WTC11 (cell line): ENCODE results near the gene CAGE1. TPM values are rescaled to one million over a fixed set of nuclear protein-coding genes. Genes with fewer than 3 reads are reported as not detected.

Experiments
- ATAC-seq: fragments of 200-7000 bp; cut with Tn5 transposase; 2 replicates; pipeline ENCODE4 v1.10.0; 2021; ENCODE audit warnings: mild to moderate bottlenecking, moderate library complexity
- CTCF ChIA-PET: fragments of 300-600 bp; sonication (Branson Sonifier 250); formaldehyde crosslinking; loops from one replicate; lab custom pipeline; 2021; ENCODE audit warnings: antibody characterized with exemption; lab: Charles Lee
- POLR2A ChIA-PET: fragments of 350-600 bp; sonication (Branson Sonifier 250); formaldehyde crosslinking; loops from one replicate; lab custom pipeline; 2021; ENCODE audit warnings: antibody characterized with exemption; lab: Charles Lee
- DNase-seq: peaks from one replicate; pipeline ENCODE4 v3.0.0; 2021; ENCODE audit warnings: low spot score
- H3K27ac Mint-ChIP-seq: 2 replicates; pipeline ENCODE4 v1.8.0; 2021; ENCODE audit warnings: mixed read lengths
- H3K27me3 Mint-ChIP-seq: 2 replicates; pipeline ENCODE4 v1.8.0; 2021; ENCODE audit warnings: low read depth, mild to moderate bottlenecking, moderate library complexity, mixed read lengths
- H3K36me3 Mint-ChIP-seq: 2 replicates; pipeline ENCODE4 v1.8.0; 2021; ENCODE audit warnings: mixed read lengths
- H3K4me1 Mint-ChIP-seq: 2 replicates; pipeline ENCODE4 v1.8.0; 2022; ENCODE audit warnings: mixed read lengths
- H3K4me3 Mint-ChIP-seq: 2 replicates; pipeline ENCODE4 v1.8.0; 2021; ENCODE audit warnings: mild to moderate bottlenecking, moderate library complexity, mixed read lengths
- H3K9me3 Mint-ChIP-seq: 2 replicates; pipeline ENCODE4 v1.8.0; 2021; ENCODE audit warnings: mixed read lengths
- ATF2 ChIP-seq: sonication (generic); formaldehyde crosslinking; IDR thresholded peaks from 2 replicates; pipeline ENCODE4 v1.8.1; 2022; ENCODE audit warnings: low read depth, missing genetic modification reagents, borderline replicate concordance
- ATF6 ChIP-seq: sonication (generic); formaldehyde crosslinking; IDR thresholded peaks from 2 replicates; pipeline ENCODE4 v1.8.1; 2023; ENCODE audit warnings: mild to moderate bottlenecking, missing genetic modification reagents
- CREB1 ChIP-seq: sonication (generic); formaldehyde crosslinking; IDR thresholded peaks from 2 replicates; pipeline ENCODE4 v1.8.0; 2023; ENCODE audit warnings: mild to moderate bottlenecking, missing genetic modification reagents
- CTCF ChIP-seq: fragments of 200-600 bp; IDR thresholded peaks from 2 replicates; pipeline ENCODE4 v1.8.0; 2022; ENCODE audit warnings: antibody characterized with exemption
- E2F1 ChIP-seq: sonication (generic); formaldehyde crosslinking; IDR thresholded peaks from 2 replicates; pipeline ENCODE4 v1.8.0; 2022; ENCODE audit warnings: mild to moderate bottlenecking, missing genetic modification reagents
- ELF4 ChIP-seq: sonication (generic); formaldehyde crosslinking; IDR thresholded peaks from 2 replicates; pipeline ENCODE4 v1.8.1; 2022; ENCODE audit warnings: low read depth, mild to moderate bottlenecking, moderate library complexity, missing genetic modification reagents
- ESRRA ChIP-seq: sonication (generic); formaldehyde crosslinking; IDR thresholded peaks from 2 replicates; pipeline ENCODE4 v1.8.1; 2022; ENCODE audit warnings: mild to moderate bottlenecking, missing genetic modification reagents, borderline replicate concordance
- ETV6 ChIP-seq: sonication (generic); formaldehyde crosslinking; IDR thresholded peaks from 2 replicates; pipeline ENCODE4 v1.8.1; 2022; ENCODE audit warnings: mild to moderate bottlenecking, missing genetic modification reagents
- IRF1 ChIP-seq: sonication (generic); formaldehyde crosslinking; IDR thresholded peaks from 2 replicates; pipeline ENCODE4 v1.8.0; 2023; ENCODE audit warnings: missing genetic modification reagents
- NFE2L1 ChIP-seq: sonication (generic); formaldehyde crosslinking; IDR thresholded peaks from 2 replicates; pipeline ENCODE4 v1.8.1; 2023; ENCODE audit warnings: missing genetic modification reagents
- RORB ChIP-seq: fragments of 250-450 bp; sonication (Bioruptor Pico); IDR thresholded peaks from 2 replicates; pipeline ENCODE4 v1.9.0; 2021; ENCODE audit warnings: mild to moderate bottlenecking
- SOX15 ChIP-seq: fragments of 250-450 bp; sonication (Bioruptor Pico); IDR thresholded peaks from 2 replicates; pipeline ENCODE4 v1.9.0; 2021; ENCODE audit warnings: mild to moderate bottlenecking
- STAT6 ChIP-seq: sonication (generic); formaldehyde crosslinking; conservative IDR thresholded peaks from 2 replicates; pipeline ENCODE4 v1.8.1; 2023; ENCODE audit warnings: mild to moderate bottlenecking, low read depth, missing genetic modification reagents, moderate library complexity
- TEAD4 ChIP-seq: sonication (generic); formaldehyde crosslinking; IDR thresholded peaks from 2 replicates; pipeline ENCODE4 v1.8.0; 2022; ENCODE audit warnings: mild to moderate bottlenecking, missing genetic modification reagents
- TP53 ChIP-seq: sonication (generic); formaldehyde crosslinking; IDR thresholded peaks from 2 replicates; pipeline ENCODE4 v1.8.1; 2023; ENCODE audit warnings: mild to moderate bottlenecking, missing genetic modification reagents
- ZBTB43 ChIP-seq: sonication (generic); formaldehyde crosslinking; IDR thresholded peaks from 2 replicates; pipeline ENCODE4 v1.8.1; 2023; ENCODE audit warnings: mild to moderate bottlenecking, missing genetic modification reagents
- ZNF263 ChIP-seq: sonication (generic); formaldehyde crosslinking; IDR thresholded peaks from 2 replicates; pipeline ENCODE4 v1.8.1; 2022; ENCODE audit warnings: low read depth, mild to moderate bottlenecking, moderate library complexity, missing genetic modification reagents
- ZNF396 ChIP-seq: fragments of 250-450 bp; sonication (Bioruptor Pico); IDR thresholded peaks from 2 replicates; pipeline ENCODE4 v1.8.0; 2021; ENCODE audit warnings: mild to moderate bottlenecking, moderate library complexity, borderline replicate concordance
- ZNF423 ChIP-seq: fragments of 250-450 bp; sonication (Bioruptor Pico); IDR thresholded peaks from 2 replicates; pipeline ENCODE4 v2.1.2; 2022; ENCODE audit warnings: mild to moderate bottlenecking, moderate library complexity
- ZNF425 ChIP-seq: fragments of 250-450 bp; sonication (Bioruptor Pico); conservative IDR thresholded peaks from 2 replicates; pipeline ENCODE4 v1.9.0; 2021; ENCODE audit warnings: mild to moderate bottlenecking
- total RNA-seq: library from RNA; stranded (reverse); gene quantifications from 3 replicates; pipeline ENCODE4 v1.2.3, GENCODE V29; 2021

The CAGE1 gene
- total RNA-seq, 1 experiment from 2014 or later = 0.07 TPM

- ChIA-PET CTCF (no interaction called here), POLR2A (no interaction called here)
- TF ChIP-seq ZNF423 (CRISPR knock-in tag) (no peak), ATF2 (CRISPR knock-in tag) (no peak), ZNF425 (no peak), CREB1 (no peak), ZNF263 (CRISPR knock-in tag) (no peak)
- ATAC-seq (no peak), DNase-seq (no peak)
- Mint-ChIP-seq H3K36me3 (peaks cover 71% of the 10 kb centered on the region), H3K27me3 (no peaks in the 10 kb centered on the region), H3K27ac (no peak overlapping the region), H3K4me1 (no peaks in the 10 kb centered on the region), H3K4me3 (no peak overlapping the region), H3K9me3 (no peaks in the 10 kb centered on the region)
Observed at GRCh38 chr6:7406743-7407142, 17.2 kb upstream of the CAGE1 start.

- ChIA-PET POLR2A (no interaction called here), CTCF (interaction anchor here (0.7 kb wide), 1 partner anchor 49 kb away, joined by 3 read pairs; no protein-coding TSS in a partner anchor)
- H3K4me1 Mint-ChIP-seq = no peaks in the 10 kb centered on the region
- no peak for ATAC-seq
- H3K9me3 Mint-ChIP-seq = no peaks in the 10 kb centered on the region
- no peak overlapping the region for H3K4me3 Mint-ChIP-seq
- H3K27ac Mint-ChIP-seq = no peak overlapping the region
- H3K36me3 Mint-ChIP-seq = peaks cover 66% of the 10 kb centered on the region
- H3K27me3 Mint-ChIP-seq = no peaks in the 10 kb centered on the region
- no peak for DNase-seq
- TF ChIP-seq ELF4 = no peak
- no peak for TF ChIP-seq ZNF396
- no peak for TF ChIP-seq ETV6 (CRISPR knock-in tag)
- TF ChIP-seq E2F1 = no peak
- TF ChIP-seq RORB (CRISPR knock-in tag) = no peak
- TF ChIP-seq ATF6 (CRISPR knock-in tag) = no peak
- no peak for TF ChIP-seq IRF1 (CRISPR knock-in tag)
- TF ChIP-seq SOX15 (CRISPR knock-in tag) = no peak
- TF ChIP-seq TP53 = no peak
- no peak for TF ChIP-seq ZNF425
- no peak for TF ChIP-seq CTCF
- no peak for TF ChIP-seq STAT6 (CRISPR knock-in tag)
- TF ChIP-seq NFE2L1 (CRISPR knock-in tag) = no peak
- no peak for TF ChIP-seq ZBTB43
- TF ChIP-seq ESRRA (CRISPR knock-in tag) = no peak
- no peak for TF ChIP-seq TEAD4 (CRISPR knock-in tag)
Observed at GRCh38 chr6:7404546-7404945, 15.0 kb upstream of the CAGE1 start.
